ENCODE data around the gene H1-8.

DNA sequence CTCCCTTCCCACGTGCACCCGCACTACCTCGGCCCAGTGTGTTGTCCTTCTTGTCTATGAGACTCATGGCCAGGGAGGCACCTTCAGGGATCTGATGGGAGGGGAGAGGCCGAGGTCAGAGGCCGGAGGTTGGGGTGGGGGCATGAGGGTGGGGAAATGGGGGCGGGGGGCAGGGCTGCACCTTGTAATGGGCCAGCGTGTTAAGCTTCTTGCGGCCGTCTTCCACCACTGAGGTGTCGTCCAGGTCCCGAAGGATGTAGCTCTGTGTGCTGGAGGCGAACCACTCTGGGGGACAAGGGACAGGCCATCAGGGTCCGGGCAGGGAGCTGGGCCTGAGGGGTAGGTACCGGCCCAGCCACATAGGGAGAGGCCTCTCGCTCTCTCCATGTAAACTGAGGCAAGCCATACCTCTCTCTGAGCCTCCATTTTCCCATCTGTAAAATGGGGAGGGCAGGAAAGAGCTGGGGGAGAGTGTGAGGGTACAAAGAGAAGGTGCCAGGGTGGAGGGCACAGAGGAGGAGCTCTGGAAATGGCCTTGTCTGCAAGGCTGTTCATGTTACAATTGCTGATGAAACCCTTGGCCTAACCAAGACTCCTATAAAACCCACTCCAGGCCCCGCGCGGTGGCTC lies 18.8 kb downstream of the H1-8 start:
- TF ChIP-seq RARB (CRISPR knock-in tag; IDR thresholded peaks at IDR 0.05) (no peak), SNAI2 (CRISPR knock-in tag; IDR thresholded peaks at IDR 0.05) (no peak), ZFP3 (CRISPR knock-in tag; IDR thresholded peaks at IDR 0.05) (no peak), ESRRG (CRISPR knock-in tag; IDR thresholded peaks at IDR 0.05) (no peak), ZFP30 (CRISPR knock-in tag; IDR thresholded peaks at IDR 0.05) (no peak), OSR1 (CRISPR knock-in tag; IDR thresholded peaks at IDR 0.05) (no peak)
- TF ChIP-seq, protein P1, sequence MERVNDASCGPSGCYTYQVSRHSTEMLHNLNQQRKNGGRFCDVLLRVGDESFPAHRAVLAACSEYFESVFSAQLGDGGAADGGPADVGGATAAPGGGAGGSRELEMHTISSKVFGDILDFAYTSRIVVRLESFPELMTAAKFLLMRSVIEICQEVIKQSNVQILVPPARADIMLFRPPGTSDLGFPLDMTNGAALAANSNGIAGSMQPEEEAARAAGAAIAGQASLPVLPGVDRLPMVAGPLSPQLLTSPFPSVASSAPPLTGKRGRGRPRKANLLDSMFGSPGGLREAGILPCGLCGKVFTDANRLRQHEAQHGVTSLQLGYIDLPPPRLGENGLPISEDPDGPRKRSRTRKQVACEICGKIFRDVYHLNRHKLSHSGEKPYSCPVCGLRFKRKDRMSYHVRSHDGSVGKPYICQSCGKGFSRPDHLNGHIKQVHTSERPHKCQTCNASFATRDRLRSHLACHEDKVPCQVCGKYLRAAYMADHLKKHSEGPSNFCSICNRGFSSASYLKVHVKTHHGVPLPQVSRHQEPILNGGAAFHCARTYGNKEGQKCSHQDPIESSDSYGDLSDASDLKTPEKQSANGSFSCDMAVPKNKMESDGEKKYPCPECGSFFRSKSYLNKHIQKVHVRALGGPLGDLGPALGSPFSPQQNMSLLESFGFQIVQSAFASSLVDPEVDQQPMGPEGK (CRISPR knock-in tag; IDR thresholded peaks at IDR 0.05; ENCODE audit: borderline replicate concordance) = no peak
- TF ChIP-seq, protein P2, sequence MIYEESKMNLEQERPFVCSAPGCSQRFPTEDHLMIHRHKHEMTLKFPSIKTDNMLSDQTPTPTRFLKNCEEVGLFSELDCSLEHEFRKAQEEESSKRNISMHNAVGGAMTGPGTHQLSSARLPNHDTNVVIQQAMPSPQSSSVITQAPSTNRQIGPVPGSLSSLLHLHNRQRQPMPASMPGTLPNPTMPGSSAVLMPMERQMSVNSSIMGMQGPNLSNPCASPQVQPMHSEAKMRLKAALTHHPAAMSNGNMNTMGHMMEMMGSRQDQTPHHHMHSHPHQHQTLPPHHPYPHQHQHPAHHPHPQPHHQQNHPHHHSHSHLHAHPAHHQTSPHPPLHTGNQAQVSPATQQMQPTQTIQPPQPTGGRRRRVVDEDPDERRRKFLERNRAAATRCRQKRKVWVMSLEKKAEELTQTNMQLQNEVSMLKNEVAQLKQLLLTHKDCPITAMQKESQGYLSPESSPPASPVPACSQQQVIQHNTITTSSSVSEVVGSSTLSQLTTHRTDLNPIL (CRISPR knock-in tag; IDR thresholded peaks at IDR 0.05; ENCODE audit: low read depth) = no peak
- TF ChIP-seq, protein P3, sequence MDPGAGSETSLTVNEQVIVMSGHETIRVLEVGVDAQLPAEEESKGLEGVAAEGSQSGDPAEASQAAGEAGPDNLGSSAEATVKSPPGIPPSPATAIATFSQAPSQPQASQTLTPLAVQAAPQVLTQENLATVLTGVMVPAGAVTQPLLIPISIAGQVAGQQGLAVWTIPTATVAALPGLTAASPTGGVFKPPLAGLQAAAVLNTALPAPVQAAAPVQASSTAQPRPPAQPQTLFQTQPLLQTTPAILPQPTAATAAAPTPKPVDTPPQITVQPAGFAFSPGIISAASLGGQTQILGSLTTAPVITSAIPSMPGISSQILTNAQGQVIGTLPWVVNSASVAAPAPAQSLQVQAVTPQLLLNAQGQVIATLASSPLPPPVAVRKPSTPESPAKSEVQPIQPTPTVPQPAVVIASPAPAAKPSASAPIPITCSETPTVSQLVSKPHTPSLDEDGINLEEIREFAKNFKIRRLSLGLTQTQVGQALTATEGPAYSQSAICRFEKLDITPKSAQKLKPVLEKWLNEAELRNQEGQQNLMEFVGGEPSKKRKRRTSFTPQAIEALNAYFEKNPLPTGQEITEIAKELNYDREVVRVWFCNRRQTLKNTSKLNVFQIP (CRISPR knock-in tag; IDR thresholded peaks at IDR 0.05; ENCODE audit: borderline replicate concordance, low read depth) = no peak
